Bronchial epithelial cell (primary cell): ENCODE data around the gene HNRNPA3. TPM values are rescaled to one million over a fixed set of nuclear protein-coding genes. Genes with fewer than 3 reads are reported as not detected.
"Not testable (repeated sequence)": the region's sequence is repeated elsewhere in the genome, so short reads cannot be mapped to it uniquely, and the experiment has no call there.

Experiments used
- DNase-seq: peaks from one replicate; pipeline ENCODE4 v3.0.0-alpha.2; 2010; ENCODE audit warnings: low read depth
- FAIRE-seq: peaks from 2 replicates; lab custom pipeline; 2011; peaks lifted over from hg19 to GRCh38; lab: Jason Lieb, UNC
- H3K27me3 ChIP-seq: 2 replicates; pipeline ENCODE4 v1.5.1; 2011; ENCODE audit warnings: low read length; ENCODE audit not compliant: control insufficient read depth, insufficient read depth
- H3K36me3 ChIP-seq: 2 replicates; pipeline ENCODE4 v1.5.1; 2011; ENCODE audit warnings: low read length; ENCODE audit not compliant: control insufficient read depth, insufficient read depth
- H3K4me3 ChIP-seq: 2 replicates; pipeline ENCODE4 v1.5.1; 2011; ENCODE audit warnings: mild to moderate bottlenecking, low read depth, low read length, control low read depth
- total RNA-seq: library from RNA; depleted of rRNA; stranded (reverse); fragments of >200 nt; gene quantifications from 2 replicates; pipeline ENCODE4 v1.2.1, GENCODE V29; 2014
- TF ChIP-seq, protein P1 (sequence below): IDR thresholded peaks from 2 replicates; pipeline ENCODE4 v1.5.1; 2011; ENCODE audit warnings: mild to moderate bottlenecking, moderate library complexity, low read length, control low read depth, inconsistent platforms; ENCODE audit not compliant: insufficient read depth, severe bottlenecking

The HNRNPA3 gene
- total RNA-seq, 1 donor from 2014 or later = 30.5 TPM

DNA sequence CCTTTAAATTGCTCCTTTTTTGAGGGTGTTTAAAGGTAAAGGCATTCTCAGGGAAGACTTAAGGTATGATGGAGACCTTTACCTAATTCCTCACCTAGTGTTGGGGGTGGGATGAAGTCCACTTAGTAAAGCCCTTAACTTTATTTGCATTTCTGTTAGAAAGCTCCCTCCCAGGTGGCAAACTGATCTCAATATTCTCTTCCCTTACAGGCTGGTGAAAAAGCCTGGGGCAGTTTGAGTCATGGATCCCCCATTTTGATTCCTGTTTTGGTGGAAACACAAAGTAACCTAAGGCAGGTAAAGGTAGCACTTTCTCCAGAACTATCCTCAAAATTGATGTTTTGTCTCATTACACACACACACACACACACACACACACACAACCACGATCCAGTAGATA is 33.8 kb upstream of the HNRNPA3 start:
- no peaks in the 10 kb centered on the region for H3K36me3 ChIP-seq

GRCh38 chr2:177179227-177179626 is 33.4 kb upstream of the HNRNPA3 start:
- no peak for FAIRE-seq
- no peaks in the 10 kb centered on the region for H3K36me3 ChIP-seq
- H3K4me3 ChIP-seq = no peak overlapping the region
- no peaks in the 10 kb centered on the region for H3K27me3 ChIP-seq
- DNase-seq = no peak
- TF ChIP-seq, protein P1, sequence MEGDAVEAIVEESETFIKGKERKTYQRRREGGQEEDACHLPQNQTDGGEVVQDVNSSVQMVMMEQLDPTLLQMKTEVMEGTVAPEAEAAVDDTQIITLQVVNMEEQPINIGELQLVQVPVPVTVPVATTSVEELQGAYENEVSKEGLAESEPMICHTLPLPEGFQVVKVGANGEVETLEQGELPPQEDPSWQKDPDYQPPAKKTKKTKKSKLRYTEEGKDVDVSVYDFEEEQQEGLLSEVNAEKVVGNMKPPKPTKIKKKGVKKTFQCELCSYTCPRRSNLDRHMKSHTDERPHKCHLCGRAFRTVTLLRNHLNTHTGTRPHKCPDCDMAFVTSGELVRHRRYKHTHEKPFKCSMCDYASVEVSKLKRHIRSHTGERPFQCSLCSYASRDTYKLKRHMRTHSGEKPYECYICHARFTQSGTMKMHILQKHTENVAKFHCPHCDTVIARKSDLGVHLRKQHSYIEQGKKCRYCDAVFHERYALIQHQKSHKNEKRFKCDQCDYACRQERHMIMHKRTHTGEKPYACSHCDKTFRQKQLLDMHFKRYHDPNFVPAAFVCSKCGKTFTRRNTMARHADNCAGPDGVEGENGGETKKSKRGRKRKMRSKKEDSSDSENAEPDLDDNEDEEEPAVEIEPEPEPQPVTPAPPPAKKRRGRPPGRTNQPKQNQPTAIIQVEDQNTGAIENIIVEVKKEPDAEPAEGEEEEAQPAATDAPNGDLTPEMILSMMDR = no peak

More for the DNA sequence above, 33.8 kb upstream of the HNRNPA3 start:
- FAIRE-seq (no peak), DNase-seq (no peak)
- Histone ChIP-seq H3K27me3 (no peaks in the 10 kb centered on the region), H3K4me3 (no peak overlapping the region)
- TF ChIP-seq, protein P1 = no peak

DNA sequence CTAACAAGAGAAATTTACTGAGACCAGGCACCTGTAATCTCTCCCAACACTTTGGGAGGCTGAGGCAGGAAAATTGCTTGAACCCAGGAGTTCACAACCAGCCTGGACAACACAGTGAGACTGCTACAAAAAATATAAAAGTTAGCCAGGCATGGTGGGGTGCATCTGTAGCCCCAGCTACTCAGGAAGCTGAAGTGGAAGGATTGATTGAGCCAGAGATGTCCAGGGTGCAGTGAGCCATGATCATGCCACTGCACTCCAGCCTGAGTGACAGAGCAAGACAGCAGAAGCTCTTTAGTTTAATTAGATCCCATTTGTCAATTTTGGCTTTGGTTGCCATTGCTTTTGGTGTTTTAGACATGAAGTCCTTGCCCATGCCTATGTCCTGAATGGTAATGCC is 32.9 kb upstream of the HNRNPA3 start:
- not testable (repeated sequence) for H3K27me3 ChIP-seq, H3K36me3 ChIP-seq, DNase-seq, H3K4me3 ChIP-seq, FAIRE-seq

GRCh38 chr2:177180269-177181000 is 32.2 kb upstream of the HNRNPA3 start:
- no peak overlapping the region for H3K4me3 ChIP-seq
- H3K36me3 ChIP-seq = no peaks in the 10 kb centered on the region
- FAIRE-seq (no peak), DNase-seq (no peak)
- no peaks in the 10 kb centered on the region for H3K27me3 ChIP-seq
- TF ChIP-seq, protein P1 = no peak

DNA sequence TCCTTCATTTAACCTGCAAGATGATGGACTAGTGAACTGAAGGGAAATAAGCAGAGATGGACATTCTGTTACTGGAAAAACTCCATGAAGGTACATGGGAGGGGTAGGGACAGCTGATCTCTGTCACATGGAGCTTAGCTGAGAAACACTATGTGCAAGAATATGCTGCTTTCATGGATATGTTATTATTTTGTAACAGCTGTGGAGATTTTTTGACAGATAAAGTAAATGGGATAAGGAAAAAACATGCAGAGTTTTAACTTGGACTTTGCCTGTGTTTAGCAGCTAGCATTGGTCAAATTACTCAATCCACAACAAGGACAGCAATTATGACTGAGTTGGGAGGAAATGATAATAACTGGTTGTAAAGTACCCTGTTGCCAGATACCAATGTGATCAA is 28.7 kb upstream of the HNRNPA3 start:
- FAIRE-seq (no peak), DNase-seq (no peak)
- H3K36me3 ChIP-seq = no peaks in the 10 kb centered on the region
- H3K4me3 ChIP-seq = no peak overlapping the region
- no peaks in the 10 kb centered on the region for H3K27me3 ChIP-seq
- TF ChIP-seq, protein P1 = no peak

DNA sequence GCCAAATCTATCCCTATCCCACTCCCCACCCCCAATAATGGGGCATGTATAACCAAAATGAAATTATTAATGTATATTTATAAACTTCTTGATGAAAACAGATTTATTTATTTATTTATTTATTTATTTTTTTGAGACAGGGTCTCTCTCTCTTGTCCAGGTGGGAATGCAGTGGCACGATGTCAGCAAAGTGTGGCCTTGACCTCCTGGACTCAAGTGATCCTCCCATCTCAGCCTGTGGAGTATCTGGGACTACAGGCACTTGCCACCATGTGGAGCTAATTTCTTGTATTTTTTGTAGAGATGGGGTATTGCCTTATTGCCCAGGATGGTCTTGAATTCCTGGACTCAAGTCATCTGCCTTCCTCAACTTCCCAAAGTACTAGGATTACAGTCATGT is 28.0 kb upstream of the HNRNPA3 start:
- no peak for FAIRE-seq

DNA sequence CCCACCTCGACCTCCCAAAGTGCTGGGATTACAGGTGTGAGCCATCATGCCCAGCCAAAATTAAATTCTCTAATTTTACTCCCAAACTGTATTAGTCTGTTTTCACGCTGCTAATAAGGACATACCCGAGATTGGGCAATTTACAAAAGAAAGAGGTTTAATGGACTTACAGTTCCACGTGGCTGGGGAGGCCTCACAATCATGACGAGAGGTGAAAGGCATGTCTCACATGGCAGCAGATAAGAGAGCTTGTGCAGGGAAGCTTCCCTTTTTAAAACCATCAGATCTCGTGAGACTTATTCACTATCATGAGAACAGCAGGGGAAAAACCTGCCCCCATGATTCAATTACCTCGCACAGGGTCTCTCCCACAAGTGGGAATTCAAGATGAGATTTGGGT is 26.6 kb upstream of the HNRNPA3 start:
- H3K4me3 ChIP-seq, DNase-seq, FAIRE-seq, H3K27me3 ChIP-seq, H3K36me3 ChIP-seq: not testable (repeated sequence)

More for the DNA sequence above, 28.0 kb upstream of the HNRNPA3 start:
- H3K4me3 ChIP-seq = no peak overlapping the region
- H3K27me3 ChIP-seq = no peaks in the 10 kb centered on the region
- DNase-seq = no peak
- TF ChIP-seq, protein P1 = no peak
- H3K36me3 ChIP-seq = no peaks in the 10 kb centered on the region
